Placental pericyte (primary cell): ENCODE data around the gene FBXL5. TPM values are rescaled to one million over a fixed set of nuclear protein-coding genes. Genes with fewer than 3 reads are reported as not detected.

ENCODE experiments used
- total RNA-seq: library from RNA; depleted of rRNA; stranded (reverse); fragments of >200 nt; gene quantifications from 2 replicates; pipeline ENCODE4 v1.2.3, GENCODE V29; 2012

The FBXL5 gene
- total RNA-seq = 96.1 and 109 TPM in 2 replicates

GRCh38 chr4:15655223-15656037, at the start of gene FBXL5:
TSS of gene FBXL5 (minus strand) at chr4:15655357. CDS start at chr4:15655287, 70 bp downstream.

DNA sequence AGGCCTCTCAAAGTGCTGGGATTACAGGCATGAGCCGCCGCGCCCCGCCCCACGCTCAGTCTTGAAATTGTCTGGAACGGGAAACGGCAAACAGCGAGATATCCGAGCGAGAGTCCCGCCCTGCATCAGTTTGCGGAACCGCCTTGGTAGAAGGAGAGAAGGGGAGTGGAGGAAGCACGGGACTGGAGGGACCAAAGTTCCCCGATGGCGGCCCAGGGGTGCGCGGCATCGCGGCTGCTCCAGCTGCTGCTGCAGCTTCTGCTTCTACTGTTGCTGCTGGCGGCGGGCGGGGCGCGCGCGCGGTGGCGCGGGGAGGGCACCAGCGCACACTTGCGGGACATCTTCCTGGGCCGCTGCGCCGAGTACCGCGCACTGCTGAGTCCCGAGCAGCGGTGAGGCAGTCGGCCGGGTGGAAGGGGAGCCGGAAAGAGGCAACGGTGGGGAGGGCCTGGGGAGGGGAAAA, 47.8 kb upstream of the FBXL5 start, which contains the start of gene BST1:
BST1 (plus strand) TSS at position 125 of the 463 bp plus-strand sequence; CDS start at position 205, 80 bp downstream.

DNA sequence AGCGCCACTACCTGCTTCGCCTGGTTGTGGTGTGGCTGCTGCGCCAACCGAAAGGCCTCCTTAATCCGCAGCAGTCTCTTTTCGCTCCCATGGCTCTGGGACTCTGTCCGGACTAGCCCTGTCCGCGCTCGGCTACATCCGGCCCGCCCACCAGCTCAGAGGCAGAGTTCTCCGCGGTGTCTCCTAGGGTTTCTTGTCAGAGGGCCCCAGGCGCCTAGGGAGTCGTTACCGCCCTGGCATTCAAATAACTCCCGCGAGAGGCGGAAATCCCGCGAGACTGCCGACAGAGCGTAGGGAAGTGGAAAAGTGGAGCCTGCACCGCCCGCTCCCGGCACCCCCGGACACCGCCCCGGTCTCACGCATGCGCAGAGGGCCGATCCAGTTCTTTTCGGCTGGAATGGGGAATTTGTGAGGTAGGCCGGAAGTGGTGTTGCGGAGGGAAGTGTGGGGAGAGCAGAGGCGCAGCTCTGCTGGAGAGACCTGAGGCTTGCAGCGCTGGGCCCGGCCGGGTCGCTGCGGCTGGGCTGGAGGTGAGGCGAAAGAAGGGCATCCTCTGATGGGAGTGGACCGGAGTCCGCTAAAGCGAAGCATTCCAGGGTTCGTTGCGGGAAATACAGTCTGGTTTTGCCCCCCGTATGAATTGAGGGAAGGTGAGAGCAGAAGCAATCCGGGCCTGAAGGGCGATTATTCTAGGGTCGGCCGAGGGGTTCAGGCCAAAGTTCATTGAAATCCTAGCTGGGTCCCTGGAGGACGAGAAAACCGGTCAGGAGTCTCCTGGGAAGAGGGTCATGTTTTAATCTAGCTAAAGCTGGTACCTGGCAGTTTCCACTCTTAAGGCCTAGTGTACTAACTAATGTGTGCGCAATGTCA, 26.4 kb upstream of the FBXL5 start, which contains the start of gene FAM200B:
FAM200B (plus strand) TSS at position 456 of the 870 bp plus-strand sequence. CDS start 5,151 bp downstream, outside the sequence.

Other genes with a start within 250 kb of the FBXL5 start
- gene C1QTNF7, start 227.3 kb downstream of the FBXL5 start, total RNA-seq = 0.22 and 0.72 TPM in 2 replicates
- 18.6 and 18.8 TPM in 2 replicates for gene CC2D2A, start 185.5 kb downstream of the FBXL5 start, total RNA-seq
- 19.2 and 38.5 TPM in 2 replicates for gene FAM200B, start 26.5 kb upstream of the FBXL5 start, total RNA-seq
- 11.2 and 62.6 TPM in 2 replicates for gene BST1, start 47.7 kb upstream of the FBXL5 start, total RNA-seq
- gene CD38, start 123.0 kb upstream of the FBXL5 start, total RNA-seq = 1.1 TPM in 1 of 2 replicates, not detected in the other